Mammary epithelial cell (primary cell): ENCODE measurements around the gene C2CD4C.

Experiments
- CTCF ChIP-seq, 2 donors: IDR thresholded peaks in 1 of 2; conservative IDR thresholded peaks in 1 of 2; 2 replicates each; pipeline ENCODE4 v1.5.1; 2011 to 2012; ENCODE audit warnings: inconsistent platforms in 2 of 2, low read length in 2 of 2, mild to moderate bottlenecking in 2 of 2, control low read depth in 1 of 2, low read depth in 1 of 2; ENCODE audit not compliant: insufficient read depth in 1 of 2; ENCODE audit errors: extremely low read depth in 1 of 2
- EZH2 ChIP-seq: IDR thresholded peaks from 2 replicates; pipeline ENCODE4 v1.6.1; 2012; ENCODE audit warnings: low read length, inconsistent platforms, borderline replicate concordance

- TF ChIP-seq CTCF (conservative IDR thresholded peaks at IDR 0.05 in 1 of 2, IDR thresholded peaks at IDR 0.05 in 1 of 2; ENCODE audit: extremely low read depth in 1 of 2, insufficient read depth in 1 of 2, low read depth in 1 of 2, low read length in 2 of 2) (no peak), EZH2 (no peak)
Measured at GRCh38 chr19:415292-415691, 6.3 kb upstream of the C2CD4C start.
